HG03571 (cell line): ENCODE measurements around the gene NSL1.
A peak's percentile ranks its signal among the peaks of the same experiment; 100 is the strongest.
"Not testable (repeated sequence)": the region's sequence is repeated elsewhere in the genome, so short reads cannot be mapped to it uniquely, and the experiment has no call there.

Source experiments
- ATAC-seq: cut with Tn5 transposase; IDR thresholded peaks from one replicate; pipeline ENCODE4 v1.9.1; 2021; ENCODE audit not compliant: unreplicated experiment

The NSL1 gene

DNA sequence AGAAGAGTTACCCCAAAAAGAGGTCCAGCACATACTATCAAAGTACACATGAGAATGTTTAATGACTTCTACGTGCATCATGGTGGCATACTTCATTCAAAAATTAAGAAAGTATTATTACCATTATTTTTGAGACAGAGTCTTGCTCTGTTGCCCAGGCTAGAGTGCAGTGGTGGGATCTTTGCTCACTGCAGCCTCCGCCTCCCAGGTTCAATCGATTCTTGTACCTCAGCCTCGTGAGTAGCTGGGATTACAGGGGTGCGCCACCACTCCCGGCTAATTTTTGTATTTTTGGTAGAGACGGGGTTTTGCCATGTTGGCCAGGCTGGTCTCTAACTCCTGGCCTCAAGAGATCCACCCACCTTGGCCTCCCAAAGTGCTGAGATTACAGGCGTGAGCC lies 79.6 kb downstream of the NSL1 start:
- ATAC-seq, result not testable (repeated sequence)

DNA sequence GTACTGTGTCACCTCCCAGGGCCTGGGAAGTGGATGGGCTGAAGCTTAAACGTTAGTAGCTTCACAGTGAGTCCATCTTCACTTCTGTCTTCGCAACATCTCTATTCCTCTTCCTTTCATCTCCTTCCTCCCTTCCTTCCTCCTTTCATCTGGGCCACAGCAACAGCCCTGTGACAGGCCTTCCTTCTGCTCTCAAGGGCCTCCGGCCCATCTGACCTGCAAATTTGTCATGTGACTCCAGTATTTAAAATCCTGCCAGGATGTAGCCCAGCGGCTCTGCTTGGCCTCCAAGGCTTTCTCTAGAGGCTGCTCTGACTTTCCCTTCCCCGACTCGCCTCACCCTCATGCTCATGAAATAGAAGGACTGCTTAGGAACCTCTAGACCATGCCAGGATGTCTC lies 81.0 kb downstream of the NSL1 start:
- no peak for ATAC-seq

DNA sequence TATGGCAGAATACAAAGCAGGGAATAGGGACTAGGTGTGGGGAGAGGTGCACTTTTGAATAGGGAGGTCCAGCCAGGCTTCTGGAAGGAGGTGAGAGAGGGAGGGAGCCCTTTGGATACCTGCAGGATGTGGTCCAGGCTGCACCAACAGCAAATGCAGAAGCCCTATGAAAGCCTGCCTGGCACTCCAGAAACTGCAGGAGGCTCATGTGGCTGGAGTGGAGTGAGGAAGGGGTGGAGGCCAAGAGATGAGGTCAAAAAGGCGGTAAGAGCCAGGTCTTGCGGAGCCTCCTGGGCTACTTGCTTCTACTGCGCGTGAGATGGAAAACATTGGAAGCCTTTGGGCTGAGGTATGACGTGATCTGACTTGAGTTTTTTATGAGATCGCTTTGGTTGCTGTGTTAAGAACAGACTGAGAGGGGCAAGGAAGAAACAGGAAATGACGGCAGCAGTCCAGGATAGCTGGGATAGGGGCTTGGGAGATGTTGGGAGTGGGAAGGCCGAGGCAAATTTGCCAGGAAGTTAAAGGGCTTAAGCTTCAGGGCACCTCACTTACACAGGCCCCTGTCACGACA lies 87.5 kb downstream of the NSL1 start:
- ATAC-seq, result no peak

DNA sequence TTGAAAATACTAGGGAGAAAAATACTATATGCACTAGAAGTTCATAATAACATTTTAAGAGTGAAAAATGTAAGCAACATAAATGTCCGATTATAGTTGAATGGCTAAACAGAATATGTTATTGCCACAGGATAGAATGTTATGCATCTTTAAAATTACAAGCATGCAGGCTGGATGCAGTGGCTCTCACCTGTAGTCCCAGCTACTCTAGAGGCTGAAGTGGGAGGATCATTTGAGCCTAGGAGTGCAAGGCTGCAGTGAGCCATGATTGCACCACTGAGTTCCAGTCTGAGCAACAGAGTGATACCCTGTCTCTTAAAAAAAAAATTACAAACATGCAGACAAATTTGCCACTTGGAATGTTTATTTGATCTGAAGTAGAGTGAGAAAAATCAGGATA lies 88.9 kb downstream of the NSL1 start:
- no peak for ATAC-seq

DNA sequence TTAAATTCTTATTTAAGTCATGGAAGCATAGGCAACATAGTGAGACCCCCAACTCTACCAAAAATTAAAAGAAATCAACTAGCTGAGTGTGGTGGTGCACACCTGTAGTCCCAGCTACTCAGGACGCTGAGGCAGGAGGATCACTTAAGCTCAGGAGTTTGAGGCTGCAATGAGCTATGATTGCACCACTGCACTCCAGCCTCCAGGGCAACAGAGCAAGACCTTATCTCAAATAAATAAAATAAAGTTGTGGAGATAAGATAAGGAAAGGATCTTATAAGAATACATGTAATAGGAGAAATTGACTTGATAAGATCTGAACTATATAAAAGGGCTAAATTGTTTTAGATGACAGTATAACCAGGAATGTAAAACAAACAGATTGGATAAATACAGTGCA lies 89.7 kb downstream of the NSL1 start:
- ATAC-seq, result no peak

DNA sequence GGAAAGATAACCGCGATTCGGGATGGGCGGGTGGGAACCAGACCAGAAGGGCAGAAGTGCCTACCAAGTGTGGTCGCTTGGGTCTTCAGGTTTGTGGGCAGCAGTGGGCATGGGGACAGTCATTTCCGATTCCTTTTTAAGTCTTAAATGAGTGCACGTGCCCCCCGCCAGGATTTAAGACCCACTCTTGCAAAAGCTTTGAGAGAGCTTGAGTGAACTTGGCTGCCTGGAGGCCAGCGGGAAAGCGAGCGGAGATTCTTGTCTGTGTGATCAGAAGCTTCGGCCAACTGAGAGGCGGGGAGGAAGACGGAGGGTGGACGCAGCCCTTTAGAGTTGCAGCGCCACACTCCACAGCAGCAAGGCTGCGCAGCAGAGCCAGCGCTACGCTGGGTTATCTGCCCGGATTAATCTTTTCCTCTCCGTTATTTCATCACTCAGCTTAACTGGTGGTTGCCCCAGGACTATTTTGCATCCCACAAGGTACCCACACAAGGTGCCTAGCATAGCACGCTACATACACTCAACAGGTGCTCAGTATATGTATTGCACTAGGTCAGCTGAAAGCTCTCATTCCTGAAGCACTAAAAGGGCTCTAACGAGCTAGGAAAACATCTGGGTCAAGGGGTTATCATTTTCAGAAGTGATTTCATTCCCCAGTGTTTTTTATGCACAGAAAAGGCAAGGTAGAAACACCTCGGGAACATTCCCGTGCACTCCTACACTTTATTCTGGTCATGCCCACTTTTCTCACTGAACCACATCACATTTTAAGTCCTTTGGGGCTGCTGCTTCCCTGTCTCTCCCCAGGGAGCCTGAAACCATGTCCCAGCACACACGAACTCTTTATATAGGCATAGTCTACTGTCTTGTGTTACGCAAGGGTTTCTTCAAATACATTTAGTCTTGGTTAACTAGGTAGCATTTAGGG lies 90.4 kb downstream of the NSL1 start:
- ATAC-seq, result no peak

DNA sequence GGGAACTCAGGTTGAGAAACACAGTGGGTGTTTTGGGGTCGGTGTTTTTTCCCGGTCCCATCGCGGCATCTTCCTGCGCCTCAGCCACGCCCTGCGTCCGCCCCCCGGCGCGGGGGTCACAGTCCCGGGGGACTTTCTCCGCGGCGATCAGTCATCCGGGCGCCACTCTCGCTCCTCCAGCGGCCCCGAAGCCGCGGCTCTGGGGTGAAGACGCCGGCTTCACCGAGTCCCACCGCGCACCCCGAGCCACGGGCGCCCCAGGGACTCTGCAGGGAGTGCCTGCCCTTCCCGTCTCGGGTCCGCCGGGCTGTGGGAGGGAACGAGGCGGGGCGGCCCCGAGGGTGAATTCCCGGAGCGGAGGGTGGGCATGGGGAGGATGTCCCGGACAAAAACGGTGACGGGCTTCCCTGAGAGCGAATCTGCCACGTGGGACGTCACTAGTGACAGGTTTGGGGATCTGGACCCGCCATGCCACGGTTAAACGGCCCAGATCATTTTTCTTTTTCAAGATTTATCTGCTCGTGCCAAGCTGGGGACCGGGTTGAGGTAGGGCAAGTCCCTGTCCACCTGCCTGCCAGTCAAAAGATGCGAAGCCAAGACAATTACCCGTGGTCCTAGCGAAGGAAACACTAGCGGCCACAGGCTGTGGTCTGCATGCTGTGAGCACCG lies 91.2 kb downstream of the NSL1 start:
- ATAC-seq, result peak; percentile 21

DNA sequence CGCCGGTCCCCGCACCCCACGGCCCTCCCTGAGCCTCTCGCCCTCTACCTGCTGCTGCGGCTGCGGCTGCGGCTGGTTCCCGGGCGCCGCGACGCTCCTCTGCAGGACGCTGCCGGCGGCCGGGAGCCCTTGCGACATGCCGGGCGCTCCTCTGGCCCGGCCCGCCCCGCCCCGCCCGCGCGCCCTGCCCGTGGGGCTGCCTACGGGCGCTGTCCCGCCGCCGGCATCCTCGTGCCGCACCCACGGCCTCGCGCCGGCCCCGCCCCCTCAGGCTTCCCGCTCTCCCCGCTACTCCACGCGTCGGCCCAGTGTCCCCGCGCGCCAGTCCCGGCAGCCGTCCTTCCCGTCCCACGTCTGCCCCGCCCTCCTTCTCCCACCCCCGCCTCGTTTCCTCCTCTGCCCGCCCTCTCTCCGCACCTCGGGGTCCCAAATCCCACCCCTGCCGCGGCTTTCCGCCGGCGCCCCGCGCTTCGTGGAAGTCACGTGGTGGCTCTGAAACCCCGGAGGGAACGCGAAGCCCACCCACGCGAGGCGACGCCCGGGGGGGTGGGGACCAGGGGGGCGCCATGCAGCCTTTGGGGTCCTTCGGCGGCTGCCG lies 91.9 kb downstream of the NSL1 start, which contains the start of gene BATF3:
BATF3 (minus strand) TSS at position 216 of the 598 bp plus-strand sequence; CDS start at position 138, 78 bp downstream.
- peak; percentile 23 for ATAC-seq

DNA sequence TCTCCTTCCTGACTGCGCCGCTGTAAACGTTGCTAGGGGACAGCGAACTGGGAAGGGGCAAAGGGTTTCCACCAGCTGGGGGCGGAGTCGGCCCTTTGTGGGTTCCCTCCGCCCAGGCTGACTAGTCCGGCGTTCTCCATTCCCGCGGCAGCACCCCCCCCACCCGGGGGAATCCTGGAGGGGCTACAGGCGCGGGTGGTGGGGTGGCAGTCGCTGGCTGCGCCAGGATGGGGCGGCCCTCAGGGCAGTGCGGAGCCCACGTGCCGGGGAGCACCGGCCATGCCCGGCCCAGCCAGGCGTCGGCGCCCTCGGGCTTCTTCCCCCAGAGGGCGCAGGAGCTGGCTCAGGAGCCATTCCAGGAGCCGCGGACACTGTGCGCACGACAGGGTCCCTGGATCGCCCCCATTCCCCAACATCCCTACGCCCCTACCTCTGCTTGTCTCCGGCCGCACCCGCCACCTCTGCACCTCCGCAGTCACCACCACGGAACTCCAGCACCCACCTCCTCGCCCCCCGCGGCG lies 92.4 kb downstream of the NSL1 start:
- ATAC-seq, result peak; percentile 57

DNA sequence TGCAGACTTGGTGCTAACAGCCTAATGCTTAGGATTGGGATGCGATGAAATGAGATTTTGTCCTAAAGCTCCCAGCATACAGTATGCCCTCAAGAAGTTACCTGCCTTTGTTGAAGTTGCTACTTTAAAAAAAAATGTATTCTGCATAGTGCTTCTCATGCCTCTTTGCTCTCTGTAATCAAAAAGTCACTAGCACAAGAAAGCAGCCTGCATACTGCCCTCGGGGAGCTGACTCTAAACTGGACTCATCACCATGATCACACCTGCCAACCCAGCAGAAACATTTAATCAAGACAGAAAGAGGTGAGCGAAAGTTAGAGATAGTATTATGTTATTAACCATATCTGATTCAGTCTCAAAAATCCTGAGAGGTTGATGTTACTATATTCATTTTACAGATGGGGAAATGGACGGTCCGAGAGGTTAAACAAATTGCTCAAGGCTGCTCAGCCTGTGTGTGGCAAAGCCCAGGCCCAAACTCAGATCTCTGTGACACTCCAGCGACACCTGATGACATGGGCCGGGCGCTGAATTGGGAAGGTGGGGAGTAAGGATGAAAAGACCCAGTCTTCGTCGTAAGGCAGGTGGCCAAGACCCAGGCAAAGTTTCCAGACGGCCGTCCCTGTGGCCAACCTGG lies 93.0 kb downstream of the NSL1 start:
- ATAC-seq, result no peak

DNA sequence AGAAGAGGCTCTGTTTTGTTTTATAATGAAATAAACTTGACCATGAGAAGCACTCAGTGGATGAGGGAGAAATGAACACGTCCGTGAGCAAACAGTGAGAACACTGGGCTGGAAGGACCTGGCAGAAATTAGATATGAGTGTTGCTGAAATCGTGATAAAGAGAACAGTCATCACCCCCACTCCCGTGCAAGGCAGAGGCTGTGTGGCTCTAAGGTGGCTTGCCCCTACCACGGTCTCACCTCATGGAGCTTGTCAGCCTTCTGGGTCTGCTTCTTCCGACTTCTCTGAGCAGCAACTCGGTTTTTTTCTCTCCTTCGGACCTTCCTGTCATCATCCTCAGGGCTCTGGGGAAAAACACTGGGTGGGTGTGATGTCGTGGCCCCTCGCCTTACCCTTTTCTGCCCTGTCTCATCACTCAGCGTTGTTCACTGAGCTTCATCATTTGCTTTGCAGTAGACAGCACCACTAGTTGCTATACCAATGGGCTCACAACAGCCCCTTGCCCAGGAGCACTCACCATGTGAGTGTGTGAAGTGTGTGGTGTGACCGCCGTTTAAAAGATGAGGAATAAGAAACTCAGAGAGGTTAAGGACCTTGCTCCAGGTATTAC lies 94.8 kb downstream of the NSL1 start:
- no peak for ATAC-seq

DNA sequence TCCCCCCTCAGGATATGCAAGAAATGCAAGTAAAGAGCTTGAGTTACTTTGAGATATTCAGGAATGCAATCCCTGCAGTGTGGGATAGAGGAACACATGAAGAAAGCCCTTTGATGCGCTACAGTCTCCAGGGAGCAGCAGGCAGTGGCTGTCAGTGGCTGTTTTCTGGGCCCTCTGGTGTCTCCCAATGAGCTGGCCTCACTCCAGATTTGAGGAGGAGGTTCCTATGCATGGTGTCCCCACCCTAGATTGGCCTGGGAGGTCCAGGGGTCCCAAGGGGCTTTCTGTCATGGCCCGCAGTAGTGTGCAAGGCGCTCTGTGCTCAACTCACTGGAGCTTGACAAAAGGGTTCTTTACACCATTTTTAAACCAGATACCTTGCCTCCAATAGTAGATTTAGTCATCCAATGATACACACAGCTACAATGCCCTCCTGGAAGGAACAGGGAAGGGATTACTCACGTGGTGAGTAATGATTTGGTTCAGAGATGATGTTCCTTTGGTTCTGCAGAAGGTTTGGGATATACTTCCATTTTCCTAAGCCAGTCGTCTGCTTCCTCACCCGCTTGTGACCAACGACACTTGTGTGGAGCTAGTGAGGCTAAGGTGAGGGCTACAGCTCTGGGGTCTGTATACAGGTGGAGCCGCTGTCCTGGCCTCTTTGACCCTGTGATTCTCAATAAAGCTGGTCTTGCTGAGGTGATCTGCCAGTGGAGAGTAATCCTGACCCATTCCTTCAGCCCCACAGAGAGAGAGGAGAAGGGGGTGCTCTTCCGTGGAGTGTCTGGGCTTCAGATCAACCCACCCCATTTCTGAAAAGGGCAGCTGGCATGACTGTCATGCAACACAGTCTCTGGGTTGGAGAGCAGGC lies 98.6 kb downstream of the NSL1 start:
- ATAC-seq, result no peak

DNA sequence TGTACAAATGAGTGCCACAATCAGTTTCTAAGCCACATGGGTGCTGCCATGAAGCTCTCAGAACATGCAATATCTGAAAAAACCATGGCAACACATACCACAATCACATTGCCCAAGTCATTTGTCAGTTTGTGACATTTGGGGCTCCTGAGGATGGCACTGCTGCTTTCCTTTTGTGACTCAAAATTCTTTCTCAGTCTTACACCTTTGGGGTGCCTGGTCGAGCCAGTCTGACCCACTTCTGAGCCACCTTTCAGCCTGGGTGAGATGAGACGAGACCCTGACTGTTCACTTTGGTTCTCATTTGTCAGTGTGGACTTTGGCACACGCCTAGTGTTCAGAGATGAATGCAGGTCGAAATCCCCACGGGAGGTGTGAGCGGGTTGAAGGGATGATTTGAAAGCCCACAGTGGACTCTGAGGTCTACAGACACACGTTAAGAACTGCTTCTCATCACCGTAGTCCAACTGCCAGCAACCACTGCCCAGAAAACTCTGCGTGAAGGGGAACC lies 100.0 kb downstream of the NSL1 start:
- no peak for ATAC-seq

DNA sequence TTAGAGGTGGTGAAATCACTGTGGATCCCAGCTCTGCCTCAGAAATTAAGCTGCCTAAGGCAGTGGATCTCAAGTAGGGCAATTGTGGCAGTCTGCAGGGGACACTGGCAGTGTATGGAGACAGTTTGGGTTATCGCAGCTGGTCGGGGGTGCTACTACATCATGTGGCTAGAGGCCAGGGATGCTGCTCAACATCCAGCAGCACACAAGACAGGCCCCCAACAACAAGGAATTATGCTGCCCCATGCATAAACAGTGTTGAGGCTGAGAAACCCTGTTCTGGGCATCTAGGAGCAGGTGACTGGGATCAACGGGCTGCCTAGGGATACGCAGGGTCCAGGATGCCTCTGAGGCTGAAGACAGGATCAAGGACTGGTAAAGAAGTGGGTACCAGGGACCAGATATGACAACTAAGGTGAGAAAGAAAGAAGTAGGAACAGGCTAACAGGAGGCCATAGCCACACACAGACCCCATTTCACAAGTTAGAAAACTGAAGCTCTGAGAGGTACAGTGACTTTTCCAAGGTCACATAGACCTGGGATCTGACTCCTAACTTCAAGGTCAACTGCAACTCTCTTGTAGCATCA lies 100.7 kb downstream of the NSL1 start:
- no peak for ATAC-seq

DNA sequence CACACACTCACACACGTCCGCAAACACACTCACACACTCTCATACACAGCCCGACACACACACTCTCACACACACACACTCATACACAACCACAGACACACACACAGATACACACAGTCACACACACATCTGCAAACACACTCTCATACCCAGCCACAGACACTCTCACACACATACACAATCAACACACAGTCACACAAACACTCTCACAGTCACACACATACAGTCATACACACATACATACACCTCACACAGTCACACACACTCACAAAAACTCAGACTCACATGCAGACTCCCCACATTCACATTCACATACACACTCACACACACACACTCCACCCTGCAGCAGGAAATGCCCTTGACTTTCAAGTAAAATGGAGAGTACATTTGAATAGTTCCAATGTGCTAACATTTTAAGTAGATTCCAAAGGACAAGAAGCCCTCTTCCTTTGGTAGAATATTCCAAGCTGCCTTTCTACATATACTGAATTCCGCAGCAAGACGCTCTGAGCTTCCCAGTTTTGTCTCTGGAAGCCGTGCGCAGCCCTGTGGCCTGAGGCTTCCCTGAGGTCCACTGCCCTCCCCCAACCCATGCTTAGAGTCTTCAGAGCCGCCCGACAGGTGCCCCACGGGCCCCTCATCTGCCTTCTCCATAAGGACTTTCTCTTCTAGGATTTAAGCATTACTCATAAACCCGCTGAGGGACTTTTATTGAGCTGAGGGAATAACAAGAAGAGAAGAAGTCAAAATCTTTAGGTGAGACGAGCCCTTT lies 101.6 kb downstream of the NSL1 start:
- no peak for ATAC-seq

DNA sequence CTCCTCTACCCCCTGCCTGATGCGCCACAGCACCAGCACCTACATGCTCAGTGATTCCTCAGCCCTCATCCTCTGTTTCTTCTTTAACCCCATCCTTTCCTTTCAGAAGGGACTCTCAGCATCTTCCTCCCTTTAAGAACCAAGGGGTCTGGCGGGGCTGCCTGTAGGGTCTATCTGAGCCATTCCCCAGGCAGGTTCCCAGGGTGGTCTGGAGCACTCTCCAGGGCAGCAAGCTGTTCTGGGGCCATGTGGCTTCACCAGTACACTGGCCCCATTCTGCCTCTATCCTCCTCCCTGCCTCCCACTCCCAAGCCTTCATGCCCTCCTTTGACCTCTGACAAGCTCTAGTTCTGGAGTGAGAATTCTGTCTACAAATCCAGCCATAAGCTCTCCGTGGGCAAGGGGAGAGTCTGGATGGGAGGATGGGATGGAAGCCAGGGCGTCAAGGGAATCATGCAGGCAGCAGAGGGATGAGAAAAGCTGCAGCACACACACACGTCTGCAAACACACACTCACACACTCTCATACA lies 102.3 kb downstream of the NSL1 start:
- no peak for ATAC-seq

DNA sequence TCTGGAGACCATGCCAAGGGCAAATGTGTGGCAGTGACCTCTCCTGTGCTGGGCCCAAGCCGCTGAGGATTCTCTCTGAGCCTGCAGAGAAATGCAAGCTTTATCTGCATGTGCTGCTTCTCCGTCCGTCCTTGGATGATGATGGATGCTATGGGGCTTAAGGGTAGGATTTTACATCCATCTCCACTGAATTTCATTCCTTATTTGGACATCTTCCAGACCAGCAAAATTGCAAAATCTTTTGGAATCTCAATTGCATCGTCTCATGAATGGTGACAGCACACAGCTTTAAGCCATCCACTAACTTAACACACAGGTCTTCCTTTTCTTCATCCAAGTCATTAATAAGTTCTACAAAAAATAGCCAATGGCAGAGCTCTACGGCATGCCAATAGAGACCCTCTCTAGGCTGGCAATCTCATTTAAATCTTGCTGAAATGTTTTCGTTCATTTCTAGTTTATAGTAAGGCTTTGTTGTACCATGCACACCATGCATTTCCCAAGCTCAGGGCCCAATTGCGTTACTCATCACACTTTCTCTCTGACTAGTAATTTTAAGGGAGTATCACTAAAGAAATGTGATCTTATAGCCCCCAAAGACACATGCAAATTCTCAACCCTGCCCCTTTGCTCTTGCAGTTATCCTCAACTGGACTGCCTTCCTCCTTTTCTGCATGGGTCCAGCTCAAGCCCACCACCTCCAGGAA lies 103.1 kb downstream of the NSL1 start:
- ATAC-seq, result no peak
